Renal cortex interstitium (tissue), 15 donors: ENCODE results near the gene IGF2BP3. TPM values are rescaled to one million over a fixed set of nuclear protein-coding genes. Genes with fewer than 3 reads are reported as not detected.
"Not testable (repeated sequence)": the region's sequence is repeated elsewhere in the genome, so short reads cannot be mapped to it uniquely, and the experiment has no call there.

Experiments
- DNase-seq, 11 donors: peaks; one replicate each; pipeline ENCODE4 v3.0.0-alpha.2; 2013; ENCODE audit warnings: low read depth in 9 of 11, low spot score in 4 of 11; ENCODE audit errors: extremely low read depth in 1 of 11
- long read RNA-seq, 16 experiments: transcript quantifications; one replicate each; lab custom pipeline, GENCODE V29; 2026
- polyA plus RNA-seq, 3 donors: library from polyadenylated mRNA; unstranded; fragments of 120-200 nt; gene quantifications; one replicate each; pipeline ENCODE4 v1.2.1, GENCODE V29; 2013; ENCODE audit not compliant: insufficient read length in 3 of 3

The IGF2BP3 gene
- 10 to 100 TPM; 62.2 to 79.2 (median 66.8) TPM for polyA plus RNA-seq
- long read RNA-seq, donor 1, full-length matches to known transcripts, result 5 of 5 reads
- long read RNA-seq, donor 1, partial matches to known transcripts, result 0 of 5 reads
- long read RNA-seq, donor 1, other reads (novel, unspliced or antisense), result 0 of 5 reads
- long read RNA-seq, donor 2, partial matches to known transcripts, result 76 of 76 reads
- long read RNA-seq, donor 2, other reads (novel, unspliced or antisense), result 0 of 76 reads
- long read RNA-seq, donor 3, full-length matches to known transcripts, result 6 of 6 reads
- long read RNA-seq, donor 3, partial matches to known transcripts, result 0 of 6 reads
- long read RNA-seq, donor 3, other reads (novel, unspliced or antisense), result 0 of 6 reads
- long read RNA-seq, donor 4, full-length matches to known transcripts, result 6 of 6 reads
- long read RNA-seq, donor 4, partial matches to known transcripts, result 0 of 6 reads
- long read RNA-seq, donor 4, other reads (novel, unspliced or antisense), result 0 of 6 reads
- long read RNA-seq, donor 5, result 0 reads
- long read RNA-seq, donor 6, full-length matches to known transcripts, result 6 of 6 reads
- long read RNA-seq, donor 6, partial matches to known transcripts, result 0 of 6 reads
- long read RNA-seq, donor 6, other reads (novel, unspliced or antisense), result 0 of 6 reads
- long read RNA-seq, donor 7, full-length matches to known transcripts, result 5 of 5 reads
- long read RNA-seq, donor 7, partial matches to known transcripts, result 0 of 5 reads
- long read RNA-seq, donor 7, other reads (novel, unspliced or antisense), result 0 of 5 reads
- long read RNA-seq, donor 8, result 0 reads
- long read RNA-seq, donor 9, full-length matches to known transcripts, result 3 of 3 reads
- long read RNA-seq, donor 9, partial matches to known transcripts, result 0 of 3 reads
- long read RNA-seq, donor 9, other reads (novel, unspliced or antisense), result 0 of 3 reads
- long read RNA-seq, donor 10, full-length matches to known transcripts, result 5 of 5 reads
- long read RNA-seq, donor 10, partial matches to known transcripts, result 0 of 5 reads
- long read RNA-seq, donor 10, other reads (novel, unspliced or antisense), result 0 of 5 reads
- long read RNA-seq, donor 11, full-length matches to known transcripts, result 5 of 5 reads
- long read RNA-seq, donor 11, partial matches to known transcripts, result 0 of 5 reads
- long read RNA-seq, donor 11, other reads (novel, unspliced or antisense), result 0 of 5 reads
- long read RNA-seq, donor 12, full-length matches to known transcripts, result 2 of 2 reads
- long read RNA-seq, donor 12, partial matches to known transcripts, result 0 of 2 reads
- long read RNA-seq, donor 12, other reads (novel, unspliced or antisense), result 0 of 2 reads
- long read RNA-seq, donor 13, result 0 reads
- long read RNA-seq, donor 14, full-length matches to known transcripts, result 2 of 2 reads
- long read RNA-seq, donor 14, partial matches to known transcripts, result 0 of 2 reads
- long read RNA-seq, donor 14, other reads (novel, unspliced or antisense), result 0 of 2 reads
- long read RNA-seq, donor 15, full-length matches to known transcripts, result 4 of 4 reads
- long read RNA-seq, donor 15, partial matches to known transcripts, result 0 of 4 reads
- long read RNA-seq, donor 15, other reads (novel, unspliced or antisense), result 0 of 4 reads
- long read RNA-seq, donor 16, full-length matches to known transcripts, result 11 of 17 reads
- long read RNA-seq, donor 16, partial matches to known transcripts, result 6 of 17 reads
- long read RNA-seq, donor 16, other reads (novel, unspliced or antisense), result 0 of 17 reads

DNA sequence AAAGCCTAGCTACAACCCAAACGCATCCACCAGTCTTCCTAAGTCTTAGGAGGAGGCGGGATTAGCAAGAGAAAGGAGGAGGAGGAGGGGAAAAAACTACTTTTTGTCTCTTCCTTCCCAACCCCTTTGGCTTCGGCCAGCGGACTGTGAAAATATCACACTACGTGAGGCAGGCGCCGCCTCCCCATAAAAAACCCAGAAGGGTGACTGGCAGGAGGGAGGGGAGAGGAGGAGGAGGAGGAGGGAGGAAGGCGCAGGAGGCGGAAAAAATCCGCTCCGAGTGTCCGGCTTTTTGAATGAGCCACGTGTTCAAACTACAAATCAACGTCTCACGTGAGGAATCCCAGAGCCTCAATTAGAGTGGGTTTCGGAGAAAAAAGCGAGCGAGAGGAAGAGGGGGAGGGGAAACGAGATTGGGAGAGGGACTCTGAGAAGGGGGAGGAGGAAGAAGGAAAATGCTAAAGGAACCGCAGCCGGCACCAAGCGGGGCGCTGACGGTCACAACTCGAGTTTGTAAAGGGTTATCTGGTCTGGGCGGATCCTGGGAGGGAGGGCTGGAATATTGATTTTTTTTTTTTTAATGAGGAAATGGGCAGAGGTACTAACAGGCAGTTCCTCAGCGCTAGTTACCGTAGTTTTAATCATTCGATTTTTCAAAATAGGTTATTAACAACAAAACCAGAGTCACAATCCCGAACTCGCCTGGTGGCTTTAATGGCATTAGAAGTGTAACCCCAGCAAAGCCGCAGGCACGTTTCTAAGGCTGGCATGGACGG, at the start of gene IGF2BP3:
Gene IGF2BP3, minus strand, starts transcription at position 162 of the 776 bp plus-strand sequence. CDS start 381 bp downstream, outside the sequence.
- DNase-seq, result peak in 10 of 11 donors; percentile 81 to 94 (median 90)

- no peak for DNase-seq
Observed at GRCh38 chr7:23514755-23515154, 44.5 kb upstream of the IGF2BP3 start.

DNA sequence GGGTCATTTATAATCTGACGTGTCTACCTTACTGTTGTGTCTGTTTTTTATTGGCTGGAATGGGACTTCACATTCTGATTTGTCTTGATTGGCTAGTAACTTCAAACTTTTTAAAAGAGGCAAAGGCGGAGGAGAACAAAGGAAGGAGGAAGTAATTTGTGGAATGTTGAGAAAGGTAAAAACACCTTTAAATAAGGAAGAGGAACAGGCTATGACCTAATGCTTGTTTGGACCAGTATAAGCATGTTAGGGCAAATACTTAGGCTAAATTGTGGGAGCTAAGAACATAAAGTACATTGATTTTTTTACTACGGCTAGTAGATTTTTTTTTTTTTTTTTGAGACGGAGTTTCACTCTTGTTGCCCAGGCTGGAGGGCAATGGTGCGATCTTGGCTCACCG, 43.5 kb upstream of the IGF2BP3 start:
- not testable (repeated sequence) for DNase-seq

DNA sequence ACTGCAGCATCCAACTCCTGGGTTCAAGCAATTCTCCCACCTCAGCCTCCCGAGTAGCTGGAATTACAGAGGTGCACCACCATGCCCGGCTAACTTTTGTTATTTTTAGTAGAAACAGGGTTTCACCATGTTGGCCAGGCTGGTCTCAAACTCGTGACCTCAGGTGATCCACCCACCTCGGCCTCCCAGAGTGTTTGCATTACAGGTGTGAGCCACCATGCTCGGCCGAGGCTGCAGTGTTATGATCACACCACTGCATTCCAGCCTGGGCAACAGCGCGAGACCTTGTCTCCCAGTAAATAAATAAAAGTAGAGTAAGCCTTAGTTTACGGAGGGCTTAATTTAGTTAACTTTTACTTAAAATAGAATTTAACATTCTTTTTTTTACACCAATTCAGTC, 23.7 kb upstream of the IGF2BP3 start:
- DNase-seq, result no peak

GRCh38 chr7:23491502-23491901, 21.2 kb upstream of the IGF2BP3 start:
- no peak for DNase-seq

DNA sequence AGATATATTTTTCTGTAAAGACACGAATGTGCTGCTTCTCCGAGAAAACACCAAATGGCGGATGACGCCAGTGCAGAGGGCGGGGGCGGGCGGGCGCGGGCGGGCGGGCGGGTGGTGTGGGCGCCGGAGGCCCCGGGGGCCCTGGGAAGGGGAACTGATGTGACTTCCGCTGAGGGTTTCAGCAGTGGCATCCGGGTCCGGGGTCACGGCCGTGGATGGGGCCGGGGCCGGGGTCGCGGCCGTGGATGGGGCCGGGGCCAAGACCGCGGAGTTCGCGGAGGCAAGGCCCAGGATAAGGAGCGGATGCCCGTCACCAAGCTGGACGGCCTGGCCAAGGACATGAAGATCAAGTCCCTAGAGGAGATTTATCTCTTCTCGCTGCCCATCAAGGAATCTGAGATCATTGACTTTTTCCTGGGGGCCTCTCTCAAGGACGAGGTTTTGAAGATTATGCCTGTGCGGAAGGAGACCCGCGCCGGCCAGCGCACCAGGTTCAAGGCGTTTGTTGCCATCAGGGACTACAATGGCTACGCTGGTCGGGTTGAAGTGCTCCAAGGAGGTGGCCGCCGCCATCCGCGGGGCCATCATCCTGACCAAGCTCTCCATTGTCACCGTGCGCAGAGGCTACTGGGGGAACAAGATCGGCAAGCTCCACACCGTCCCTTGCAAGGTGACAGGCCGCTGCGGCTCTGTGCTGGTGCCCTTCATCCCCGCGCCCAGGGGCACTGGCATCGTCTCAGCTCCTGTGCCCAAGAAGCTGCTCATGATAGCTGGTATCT, 20.3 kb upstream of the IGF2BP3 start:
- peak in 3 of 11 donors; percentile 45 to 55 (median 49) for DNase-seq

DNA sequence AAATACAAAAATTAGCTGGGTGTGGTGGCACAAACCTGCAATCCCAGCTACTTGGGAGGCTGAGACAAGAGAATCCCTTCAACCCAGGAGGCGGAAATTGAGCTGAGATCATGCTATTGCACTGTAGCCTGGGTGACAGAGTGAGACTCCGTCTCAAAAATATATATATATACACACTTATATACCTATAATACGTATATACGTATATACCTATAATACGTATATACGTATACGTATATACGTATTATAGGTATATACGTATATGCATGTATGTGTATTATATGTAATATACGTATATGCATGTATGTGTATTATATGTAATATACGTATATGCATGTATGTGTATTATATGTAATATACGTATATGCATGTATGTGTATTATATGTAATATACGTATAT, 18.4 kb upstream of the IGF2BP3 start:
- not testable (repeated sequence) for DNase-seq

- DNase-seq, result no peak
Observed at GRCh38 chr7:23487670-23488069, 17.4 kb upstream of the IGF2BP3 start.

DNA sequence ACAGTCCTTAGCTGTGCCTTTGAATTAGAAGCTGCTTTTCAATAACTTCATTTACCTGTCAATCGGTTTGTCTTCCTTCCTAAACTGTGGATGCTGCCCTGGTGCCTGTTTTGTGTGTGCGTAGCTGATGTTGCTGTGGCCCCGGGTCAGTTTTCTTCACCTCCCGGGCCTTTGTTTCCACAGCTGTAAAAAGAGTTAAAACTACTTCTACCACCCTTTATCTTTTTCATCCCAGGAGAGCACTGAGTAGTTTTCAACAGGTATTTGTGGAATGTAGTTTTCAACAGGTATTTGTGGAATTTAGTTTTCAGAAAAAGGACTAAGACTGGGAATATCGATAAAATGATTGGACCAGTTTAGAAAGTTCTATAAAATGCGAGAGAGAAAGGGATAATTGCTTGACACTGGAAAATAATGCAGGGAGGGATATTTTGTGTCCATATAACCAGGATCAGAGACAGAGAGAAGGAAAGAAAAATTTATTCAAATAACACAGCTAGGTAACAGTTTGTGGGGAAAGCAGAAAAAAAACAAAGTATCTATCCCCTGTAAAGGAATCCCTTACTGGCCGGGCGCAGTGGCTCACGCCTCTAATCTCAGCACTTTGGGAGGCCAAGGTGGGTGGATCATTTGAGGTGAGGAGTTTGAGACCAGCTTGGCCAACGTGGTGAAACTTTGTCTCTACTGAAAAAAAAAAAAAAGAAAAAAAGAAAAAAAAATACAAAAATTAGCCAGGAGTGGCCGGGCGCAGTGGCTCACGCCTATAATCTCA, 15.9 kb upstream of the IGF2BP3 start:
- no peak for DNase-seq

DNA sequence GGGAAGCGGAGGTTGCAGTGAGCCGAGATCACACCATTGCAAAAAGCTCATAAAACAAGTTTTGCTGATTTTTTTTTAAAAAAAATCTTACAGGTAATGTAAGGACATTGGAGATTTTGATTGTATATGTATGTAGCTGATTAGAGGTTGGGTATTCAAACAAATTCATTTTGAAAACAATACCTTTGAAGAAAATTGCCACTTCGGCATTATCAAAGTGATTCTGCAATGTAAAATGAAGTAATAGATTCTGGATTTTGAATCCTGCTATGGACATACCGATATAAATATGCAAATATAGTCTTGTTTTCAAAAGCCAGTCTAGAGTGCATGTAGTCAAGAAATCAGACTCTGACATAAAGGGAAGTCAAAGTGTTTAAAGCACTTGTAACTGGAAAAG, 12.4 kb upstream of the IGF2BP3 start:
- no peak for DNase-seq

GRCh38 chr7:23477962-23478866, 7.9 kb upstream of the IGF2BP3 start:
- DNase-seq, result no peak

DNA sequence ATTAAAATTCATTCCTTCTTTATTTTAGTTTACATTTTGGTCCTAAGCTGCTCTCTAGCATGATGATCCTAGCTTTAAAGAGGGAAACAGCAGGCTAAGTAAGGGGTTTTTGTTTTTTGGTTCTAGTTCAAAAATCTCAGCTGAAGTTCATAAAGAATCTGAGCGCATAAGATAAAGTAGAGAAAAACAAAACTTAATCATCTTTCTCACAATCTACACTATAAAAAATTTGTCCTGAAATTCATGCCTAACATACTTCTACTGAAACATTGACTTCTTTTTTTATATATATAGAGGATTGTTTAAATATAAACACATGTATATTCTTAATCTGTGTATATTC, 6.8 kb upstream of the IGF2BP3 start:
- no peak for DNase-seq

DNA sequence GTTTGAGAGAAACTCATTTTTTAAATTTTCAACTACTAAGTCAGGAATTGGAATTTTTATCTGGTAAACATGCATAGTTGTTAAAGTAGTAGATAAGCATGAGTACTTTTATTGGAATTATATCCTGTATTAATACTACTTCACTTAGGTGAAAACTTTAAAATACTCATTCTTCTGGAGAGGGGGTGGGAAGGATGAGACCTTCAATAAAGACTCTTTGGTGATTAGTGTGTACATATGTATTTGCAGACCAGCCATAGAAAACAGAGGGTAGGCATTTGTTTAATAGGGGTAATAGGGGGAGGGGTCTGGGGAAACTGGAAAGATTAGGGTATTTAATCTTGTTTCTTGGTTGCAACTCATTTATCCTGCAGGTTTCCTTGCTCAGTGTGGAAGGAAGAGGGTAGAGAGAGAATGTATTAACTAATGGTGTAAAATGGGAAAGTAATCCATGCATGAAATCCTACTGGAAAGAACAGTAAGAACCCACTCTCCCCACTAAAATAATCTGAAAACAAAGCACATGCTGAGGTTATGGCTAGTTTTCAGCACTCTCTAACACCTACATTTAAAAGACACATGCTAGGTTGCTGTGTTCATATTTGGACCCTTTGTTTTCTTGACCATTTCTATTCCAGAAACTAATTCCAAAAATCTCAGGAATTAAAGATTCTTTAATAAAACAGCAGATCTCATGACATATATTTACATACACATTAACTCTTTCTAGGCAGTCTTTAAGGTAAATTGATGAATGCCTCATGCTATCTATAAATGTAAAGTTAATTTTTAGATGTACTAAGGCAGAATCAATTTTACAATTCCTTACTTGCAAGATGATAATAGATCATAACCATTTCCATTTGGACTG, 6.2 kb upstream of the IGF2BP3 start:
- no peak for DNase-seq

DNA sequence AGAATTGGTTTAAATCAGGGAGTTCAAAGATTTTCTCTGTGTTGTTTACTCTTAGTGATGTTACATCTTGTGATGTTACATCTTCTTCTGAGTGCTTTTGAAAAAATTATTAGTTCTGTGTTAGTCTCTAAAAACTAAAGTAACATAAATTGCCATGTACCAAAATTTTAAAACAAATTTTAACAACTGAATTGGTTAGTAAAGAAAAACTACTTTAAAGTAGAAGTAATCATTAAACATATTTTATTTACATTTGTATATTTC, 5.2 kb upstream of the IGF2BP3 start:
- no peak for DNase-seq
